ENCODE results near the gene PDHX.

PDHX gene

GRCh38 chr11:34996958-34997357, 80.5 kb downstream of the PDHX start:
- DNase-seq, result peak; percentile 58 to 71

- peak; percentile 17 to 52 for DNase-seq
Observed at GRCh38 chr11:34997952-34998528, 81.6 kb downstream of the PDHX start.

- no peak for DNase-seq
Observed at GRCh38 chr11:34999453-34999852, 83.0 kb downstream of the PDHX start.

- DNase-seq, result no peak
Observed at GRCh38 chr11:35003186-35003585, 86.8 kb downstream of the PDHX start.

GRCh38 chr11:35003658-35004057, 87.2 kb downstream of the PDHX start:
- peak; percentile 57 for DNase-seq

GRCh38 chr11:35005141-35005780, 88.8 kb downstream of the PDHX start:
- no peak for DNase-seq

- DNase-seq, result peak; percentile 88 to 92
Observed at GRCh38 chr11:35006389-35007128, 90.1 kb downstream of the PDHX start.

DNA sequence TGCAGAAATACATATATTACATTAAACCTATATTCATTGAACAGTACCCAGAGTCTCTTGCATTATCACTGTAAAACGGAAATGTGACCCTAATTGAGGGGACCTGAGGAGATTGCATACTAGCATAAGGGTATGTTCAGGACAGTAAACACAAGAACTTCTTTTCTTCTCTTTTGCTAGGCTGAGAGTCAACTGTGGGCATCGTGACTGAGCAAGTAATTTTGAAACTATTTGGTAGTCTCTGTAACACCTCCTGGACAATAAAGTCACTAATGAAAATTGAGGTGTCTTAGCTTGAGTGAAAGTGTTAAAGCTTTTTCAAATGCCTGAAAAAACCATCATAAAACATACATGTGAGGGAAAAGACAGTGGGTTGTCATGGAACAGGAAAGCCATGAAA, 90.9 kb downstream of the PDHX start:
- no peak for DNase-seq

DNA sequence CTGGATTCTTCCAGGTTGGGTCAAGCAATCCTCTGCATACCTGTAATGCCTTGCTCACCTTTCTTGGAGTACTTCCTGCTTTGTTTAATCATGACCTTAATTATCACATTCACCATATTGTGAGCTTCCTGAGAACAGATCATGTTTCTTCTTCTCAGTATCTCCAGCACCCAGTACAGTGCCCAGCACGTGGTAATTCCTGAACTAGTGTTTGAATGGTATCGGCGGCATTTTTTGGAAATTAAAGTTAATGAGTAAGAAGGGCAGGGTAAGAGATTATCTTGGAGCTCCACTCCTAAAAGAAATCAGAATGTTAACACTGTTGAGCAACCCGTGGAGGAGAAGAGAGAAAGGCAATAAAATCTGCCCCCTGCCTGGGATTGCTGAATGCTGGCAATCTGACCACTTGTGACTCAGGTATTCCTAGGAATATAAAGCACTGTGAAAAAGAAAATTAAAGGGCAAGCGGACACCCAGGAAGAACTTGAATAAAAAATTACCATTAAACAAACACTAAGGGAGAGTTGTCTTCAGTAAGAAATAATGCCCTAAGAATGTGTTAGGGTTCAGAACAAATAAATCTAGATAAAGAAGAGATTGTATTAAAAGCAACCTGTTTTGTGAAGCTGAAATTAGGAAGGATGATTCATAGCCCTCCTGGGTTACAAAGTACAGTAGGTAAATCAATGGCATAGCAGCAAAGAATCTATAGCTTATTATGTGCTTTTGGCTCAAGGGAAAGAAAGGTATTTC, 92.9 kb downstream of the PDHX start:
- DNase-seq, result no peak

DNA sequence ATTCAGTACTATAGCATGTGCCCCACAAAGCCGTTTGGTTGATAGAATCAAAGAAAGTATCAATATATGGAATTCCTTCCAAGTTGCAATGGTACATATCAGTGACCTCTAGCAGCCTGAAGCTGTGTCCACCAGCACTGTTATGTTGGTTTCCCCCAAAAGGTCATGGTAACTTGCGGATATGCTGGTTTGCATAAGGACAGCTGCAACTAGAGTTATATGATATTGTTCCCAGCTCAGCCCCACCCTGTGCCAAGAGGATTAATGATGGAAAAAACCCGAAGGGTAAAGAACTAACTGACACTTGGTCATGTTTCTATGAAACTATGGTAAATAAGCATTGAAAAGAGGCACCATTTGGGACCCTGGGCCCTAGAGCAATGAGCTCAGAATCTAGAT, 93.5 kb downstream of the PDHX start:
- no peak for DNase-seq

DNA sequence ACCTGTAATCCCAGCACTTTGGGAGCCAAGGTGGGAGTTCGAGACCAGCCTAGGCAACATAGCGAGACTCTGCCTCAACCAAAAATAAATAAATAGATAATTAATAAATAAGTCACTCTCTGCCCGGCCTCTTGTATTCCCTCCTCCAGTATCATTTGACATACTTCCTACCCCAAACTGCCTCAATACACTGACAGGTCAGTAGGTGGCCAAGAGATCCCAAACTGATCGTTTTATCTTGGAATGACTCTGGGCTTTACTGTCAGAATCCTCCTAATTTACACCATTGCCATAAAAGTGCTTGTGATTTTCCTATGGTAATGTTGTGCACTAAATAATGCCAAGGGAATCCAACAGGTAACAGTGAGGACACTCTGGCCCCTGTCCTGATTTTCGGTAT, 94.2 kb downstream of the PDHX start:
- DNase-seq, result no peak

- no peak for DNase-seq
Observed at GRCh38 chr11:35011389-35011788, 95.0 kb downstream of the PDHX start.

DNA sequence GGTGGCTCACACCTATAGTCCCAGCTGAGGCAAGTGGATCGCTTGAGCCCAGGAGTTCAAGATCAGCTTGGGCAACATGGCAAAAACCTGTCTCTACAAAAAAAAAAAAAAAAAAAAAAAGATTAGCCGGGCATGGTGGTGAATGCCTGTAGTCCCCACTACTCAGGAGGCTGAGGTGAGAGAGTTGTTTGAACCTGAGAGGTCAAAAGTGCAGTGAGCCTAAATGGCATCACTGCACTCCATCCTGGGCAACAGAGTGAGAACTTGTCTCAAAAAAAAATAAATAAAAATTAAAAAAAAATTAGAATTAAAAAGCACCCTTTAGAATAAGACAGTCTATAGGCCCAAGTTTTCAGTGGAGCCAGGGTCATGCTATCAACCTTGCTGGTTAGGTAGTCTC, 95.5 kb downstream of the PDHX start:
- DNase-seq, result no peak

- no peak for DNase-seq
Observed at GRCh38 chr11:35012467-35013191, 96.2 kb downstream of the PDHX start.

- no peak for DNase-seq
Observed at GRCh38 chr11:35013514-35014233, 97.3 kb downstream of the PDHX start.

DNA sequence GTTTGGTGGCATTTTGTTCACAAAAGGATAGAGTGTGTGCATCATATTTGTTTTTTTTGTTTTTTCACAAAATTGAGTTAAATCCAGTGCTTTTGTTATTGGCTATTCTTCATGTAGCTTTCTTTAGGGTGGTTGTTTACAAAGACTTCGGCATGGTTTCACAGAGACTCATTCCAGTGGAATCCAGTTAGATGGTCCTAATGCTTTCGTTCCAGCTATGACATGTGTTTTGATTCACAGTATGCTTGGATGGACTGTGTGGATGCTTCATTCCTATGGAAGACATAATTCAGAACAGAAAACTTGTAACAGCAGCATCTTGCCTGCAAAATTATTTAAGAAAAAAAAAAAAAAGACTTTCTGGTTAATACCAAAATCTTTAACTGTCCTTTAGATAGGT, 97.9 kb downstream of the PDHX start:
- DNase-seq, result no peak

- no peak for DNase-seq
Observed at GRCh38 chr11:35015621-35016387, 99.4 kb downstream of the PDHX start.

- DNase-seq, result no peak
Observed at GRCh38 chr11:35016916-35017315, 100.5 kb downstream of the PDHX start.

DNA sequence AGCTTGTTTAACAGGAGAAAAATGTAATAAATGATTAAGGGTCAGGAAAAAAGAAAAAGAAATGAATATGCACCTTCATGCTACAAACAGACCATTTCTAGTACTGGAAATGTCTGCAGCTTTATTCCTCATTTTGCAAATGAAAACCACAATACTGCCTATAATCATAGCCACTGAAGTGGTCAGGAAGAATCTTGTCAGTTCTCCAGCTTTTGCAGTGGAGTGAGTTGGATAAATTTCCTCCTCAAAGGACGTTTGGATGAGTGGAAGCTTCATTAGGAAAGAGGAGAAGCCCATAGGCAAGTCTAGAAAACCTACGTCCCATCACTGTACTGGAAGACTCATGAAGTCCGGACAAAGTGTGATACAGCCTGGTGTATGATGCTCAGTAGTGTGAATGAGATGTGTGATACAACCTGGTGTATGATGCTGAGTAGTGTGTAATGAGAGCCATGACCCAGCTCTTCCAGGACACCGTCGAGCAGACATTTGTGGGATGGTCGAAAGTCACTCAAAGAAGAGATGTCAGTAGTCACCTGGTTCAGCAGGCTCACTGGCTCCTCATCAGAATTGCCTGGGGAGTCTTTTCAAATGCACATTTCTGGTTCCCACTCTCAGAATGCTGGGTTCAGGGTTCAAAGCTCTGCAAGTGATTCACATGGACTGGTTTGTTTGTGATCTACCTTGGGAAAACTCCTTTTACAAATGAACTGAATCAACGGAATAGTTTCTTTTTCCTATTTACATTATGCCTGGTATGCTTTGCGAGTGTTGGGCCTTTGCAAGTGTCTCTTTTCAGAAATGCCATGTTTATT, 101.3 kb downstream of the PDHX start:
- DNase-seq, result no peak

- no peak for DNase-seq
Observed at GRCh38 chr11:35021589-35021988, 105.2 kb downstream of the PDHX start.
